Mucosa of gallbladder (tissue), 1 donor: ENCODE measurements around the gene CETN2. TPM values are rescaled to one million over a fixed set of nuclear protein-coding genes. Genes with fewer than 3 reads are reported as not detected.
"Not testable (repeated sequence)": the region's sequence is repeated elsewhere in the genome, so short reads cannot be mapped to it uniquely, and the experiment has no call there.

Source experiments
- DNase-seq: peaks from one replicate; pipeline ENCODE4 v3.0.0-alpha.2; 2020; ENCODE audit warnings: low spot score
- total RNA-seq: library from RNA; stranded (reverse); gene quantifications from one replicate; pipeline ENCODE4 v1.2.1, GENCODE V29; 2021
- donor health status: DM: no; HTN: no; CAD: no.

Gene CETN2
- 44.3 TPM for total RNA-seq

GRCh38 chrX:152830312-152831305 is at the start of gene CETN2, which contains the start of gene NSDHL:
CETN2 (minus strand) TSS chrX:152830757; CDS start chrX:152830710, 47 bp downstream.
NSDHL (plus strand) TSS chrX:152831063; CDS start chrX:152846325, 15,262 bp downstream.
- DNase-seq: peak; percentile 96

GRCh38 chrX:152878976-152879755 is 48.6 kb upstream of the CETN2 start:
- DNase-seq: no peak

GRCh38 chrX:152876931-152877840 is 46.6 kb upstream of the CETN2 start:
- no peak for DNase-seq

GRCh38 chrX:152873361-152873760 is 42.8 kb upstream of the CETN2 start:
- DNase-seq: no peak

GRCh38 chrX:152872522-152872921 is 42.0 kb upstream of the CETN2 start:
- no peak for DNase-seq

- DNase-seq: no peak
Measured at GRCh38 chrX:152871260-152871659, 40.7 kb upstream of the CETN2 start.

- DNase-seq: no peak
Measured at GRCh38 chrX:152869972-152870371, 39.4 kb upstream of the CETN2 start.

- DNase-seq: no peak
Measured at GRCh38 chrX:152866386-152866785, 35.8 kb upstream of the CETN2 start.

GRCh38 chrX:152865232-152865920 is 34.8 kb upstream of the CETN2 start:
- DNase-seq: no peak

- DNase-seq: no peak
Measured at GRCh38 chrX:152861826-152862225, 31.3 kb upstream of the CETN2 start.

GRCh38 chrX:152861116-152861515 is 30.6 kb upstream of the CETN2 start:
- DNase-seq: no peak

- no peak for DNase-seq
Measured at GRCh38 chrX:152853986-152854385, 23.4 kb upstream of the CETN2 start.

GRCh38 chrX:152850465-152850864 is 19.9 kb upstream of the CETN2 start:
- no peak for DNase-seq

GRCh38 chrX:152847281-152847680 is 16.7 kb upstream of the CETN2 start:
- no peak for DNase-seq

GRCh38 chrX:152845618-152846240 is 15.2 kb upstream of the CETN2 start:
- no peak for DNase-seq

GRCh38 chrX:152844256-152844655 is 13.7 kb upstream of the CETN2 start:
- DNase-seq: no peak

- DNase-seq: no peak
Measured at GRCh38 chrX:152843852-152844251, 13.3 kb upstream of the CETN2 start.

- DNase-seq: no peak
Measured at GRCh38 chrX:152842772-152843338, 12.3 kb upstream of the CETN2 start.

- not testable (repeated sequence) for DNase-seq
Measured at GRCh38 chrX:152835470-152835869, 4.9 kb upstream of the CETN2 start.

- no peak for DNase-seq
Measured at GRCh38 chrX:152833378-152833777, 2.8 kb upstream of the CETN2 start.
